WI38 (cell line): Measurements from ENCODE around the gene PSENEN.
"Not testable (repeated sequence)": the region's sequence is repeated elsewhere in the genome, so short reads cannot be mapped to it uniquely, and the experiment has no call there.

Experiments
- H3K4me3 ChIP-seq: 2 replicates; pipeline ENCODE4 v1.5.1; 2011; ENCODE audit warnings: low read depth, mild to moderate bottlenecking, control low read depth, low read length
- CTCF ChIP-seq: IDR thresholded peaks from 2 replicates; pipeline ENCODE4 v1.5.1; 2012; ENCODE audit warnings: low read depth, mild to moderate bottlenecking, control low read depth, low read length

The PSENEN gene

GRCh38 chr19:35789978-35790944 lies 44.8 kb downstream of the PSENEN start:
- TF ChIP-seq CTCF, result no peak
- no peak overlapping the region for H3K4me3 ChIP-seq

- TF ChIP-seq CTCF, result no peak
These were observed 45.7 kb downstream of the PSENEN start for GRCh38 chr19:35790981-35791813.

GRCh38 chr19:35791814-35792279 lies 46.4 kb downstream of the PSENEN start:
- H3K4me3 ChIP-seq, result no peak overlapping the region
- TF ChIP-seq CTCF, result no peak

More at GRCh38 chr19:35790981-35791813, 45.7 kb downstream of the PSENEN start:
- no peak overlapping the region for H3K4me3 ChIP-seq

- no peak for TF ChIP-seq CTCF
- no peak overlapping the region for H3K4me3 ChIP-seq
These were observed 46.9 kb downstream of the PSENEN start for GRCh38 chr19:35792312-35792711.

- no peak for TF ChIP-seq CTCF
- H3K4me3 ChIP-seq, result no peak overlapping the region
These were observed 47.4 kb downstream of the PSENEN start for GRCh38 chr19:35792888-35793287.

- TF ChIP-seq CTCF, result no peak
- no peak overlapping the region for H3K4me3 ChIP-seq
These were observed 48.1 kb downstream of the PSENEN start for GRCh38 chr19:35793381-35794165.

- not testable (repeated sequence) for H3K4me3 ChIP-seq
These were observed 50.1 kb downstream of the PSENEN start for GRCh38 chr19:35795564-35795963.
